SIG-M5 treated with dmso at 0.1 percent for 504 hours (cell line): ENCODE results near the gene ADAMTSL1.
"Not testable (repeated sequence)": the region's sequence is repeated elsewhere in the genome, so short reads cannot be mapped to it uniquely, and the experiment has no call there.

Experiments
- DNase-seq: peaks from one replicate; lab custom pipeline; 2025; ENCODE audit not compliant: unreplicated experiment; lab: John Stamatoyannopoulos, UW

Gene ADAMTSL1

GRCh38 chr9:18849270-18849669 is 375.3 kb downstream of the ADAMTSL1 start:
- DNase-seq = no peak

- DNase-seq = no peak
Observed at GRCh38 chr9:18849890-18850677, 376.1 kb downstream of the ADAMTSL1 start.

GRCh38 chr9:18851069-18851795 is 377.3 kb downstream of the ADAMTSL1 start:
- no peak for DNase-seq

- no peak for DNase-seq
Observed at GRCh38 chr9:18855656-18856055, 381.7 kb downstream of the ADAMTSL1 start.

GRCh38 chr9:18857334-18857733 is 383.4 kb downstream of the ADAMTSL1 start:
- DNase-seq = no peak

GRCh38 chr9:18857769-18858168 is 383.8 kb downstream of the ADAMTSL1 start:
- DNase-seq = no peak

GRCh38 chr9:18861609-18862544 is 387.9 kb downstream of the ADAMTSL1 start:
- no peak for DNase-seq

- DNase-seq = no peak
Observed at GRCh38 chr9:18863791-18864190, 389.8 kb downstream of the ADAMTSL1 start.

- DNase-seq = no peak
Observed at GRCh38 chr9:18864516-18864915, 390.6 kb downstream of the ADAMTSL1 start.

- no peak for DNase-seq
Observed at GRCh38 chr9:18865542-18865941, 391.6 kb downstream of the ADAMTSL1 start.

- no peak for DNase-seq
Observed at GRCh38 chr9:18866121-18866831, 392.3 kb downstream of the ADAMTSL1 start.

- no peak for DNase-seq
Observed at GRCh38 chr9:18869725-18870124, 395.8 kb downstream of the ADAMTSL1 start.

- no peak for DNase-seq
Observed at GRCh38 chr9:18874069-18874468, 400.1 kb downstream of the ADAMTSL1 start.

GRCh38 chr9:18874990-18875389 is 401.0 kb downstream of the ADAMTSL1 start:
- not testable (repeated sequence) for DNase-seq

- DNase-seq = no peak
Observed at GRCh38 chr9:18877984-18878383, 404.0 kb downstream of the ADAMTSL1 start.

- DNase-seq = no peak
Observed at GRCh38 chr9:18881758-18882157, 407.8 kb downstream of the ADAMTSL1 start.

GRCh38 chr9:18887546-18887945 is 413.6 kb downstream of the ADAMTSL1 start:
- no peak for DNase-seq

GRCh38 chr9:18888290-18888689 is 414.3 kb downstream of the ADAMTSL1 start:
- DNase-seq = no peak

- no peak for DNase-seq
Observed at GRCh38 chr9:18889550-18889949, 415.6 kb downstream of the ADAMTSL1 start.

GRCh38 chr9:18890372-18890771 is 416.4 kb downstream of the ADAMTSL1 start:
- DNase-seq = no peak
